HCT116 (cell line): ENCODE measurements around the gene CAPZB. TPM values are rescaled to one million over a fixed set of nuclear protein-coding genes. Genes with fewer than 3 reads are reported as not detected.

Experiments used
- ATAC-seq: fragments of 200-7000 bp; cut with Tn5 transposase; 2 replicates; pipeline ENCODE4 v1.9.1; 2020; ENCODE audit warnings: mild to moderate bottlenecking, moderate library complexity
- BruUV-seq: library from RNA; stranded (reverse); fragments of 400-500 nt; replicated peaks from 2 replicates; lab custom pipeline; 2021; lab: Mats Ljungman, UMichigan
- CTCF ChIA-PET: fragments of 300-600 bp; sonication (Branson Sonifier 250); formaldehyde crosslinking; loops from one replicate; lab custom pipeline; 2021; ENCODE audit warnings: antibody characterized with exemption; lab: Charles Lee
- POLR2A ChIA-PET: fragments of 300-600, 350-600 bp; sonication (Branson Sonifier 250); formaldehyde crosslinking; loops from one replicate; lab custom pipeline; 2021; ENCODE audit warnings: antibody characterized with exemption; lab: Charles Lee
- RAD21 ChIA-PET, 2 experiments: fragments of 300-600 bp; sonication (Branson Sonifier 250); formaldehyde crosslinking; loops; one replicate each; lab custom pipeline; 2023; ENCODE audit warnings: low total read pairs in 2 of 2; ENCODE audit not compliant: uncharacterized antibody in 2 of 2, unreplicated experiment in 2 of 2, low non-redundant PET in 1 of 2; lab: Charles Lee
- DNase-seq: peaks from one replicate; pipeline ENCODE4 v3.0.0-alpha.2; 2010; ENCODE audit warnings: low read depth, low spot score
- H2AFZ ChIP-seq: fragments of 200-600 bp; shearing (Covaris generic), sonication (generic); 2 replicates; pipeline ENCODE4 v1.6.1; 2017; ENCODE audit warnings: low read depth, mixed run types, mixed read lengths, antibody characterized with exemption, low read length; ENCODE audit not compliant: poor library complexity, severe bottlenecking
- H3K27ac ChIP-seq: 2 replicates; pipeline ENCODE4 v1.5.1; 2012; ENCODE audit warnings: low read depth, low read length
- H3K27me3 ChIP-seq: fragments of 200-600 bp; sonication (generic); 2 replicates; pipeline ENCODE4 v1.6.1; 2016; ENCODE audit warnings: mixed run types, low read length, mixed read lengths; ENCODE audit not compliant: insufficient read depth
- H3K36me3 ChIP-seq, 2 experiments: fragments of 200-500 bp in 1 of 2; fragments of 200-600 bp in 1 of 2; sonication (Bioruptor generic) in 1 of 2; sonication (generic) in 1 of 2; 2 replicates each; pipeline versions ENCODE4 v1.5.1 to v1.6.1; 2014 to 2016; ENCODE audit warnings: low read length in 2 of 2, inconsistent platforms in 1 of 2, mixed read lengths in 1 of 2, mixed run types in 1 of 2; ENCODE audit not compliant: insufficient read depth in 2 of 2, control insufficient read depth in 1 of 2
- H3K4me1 ChIP-seq, 2 experiments: fragments of 200-600 bp in 1 of 2; sonication (generic) in 1 of 2; 2 replicates each; pipeline versions ENCODE4 v1.5.1 to v1.6.1; 2012 to 2017; ENCODE audit warnings: low read length in 2 of 2, inconsistent platforms in 1 of 2, mild to moderate bottlenecking in 1 of 2, mixed read lengths in 1 of 2, mixed run types in 1 of 2, moderate library complexity in 1 of 2; ENCODE audit not compliant: insufficient read depth in 2 of 2, control insufficient read depth in 1 of 2
- H3K4me2 ChIP-seq: fragments of 200-600 bp; sonication (generic); 2 replicates; pipeline ENCODE4 v1.6.1; 2017; ENCODE audit warnings: mixed run types, low read length, mixed read lengths
- H3K4me3 ChIP-seq, 2 experiments: fragments of 200-600 bp in 1 of 2; sonication (generic) in 1 of 2; replicated peaks in 1 of 2; 2 replicates each; pipeline ENCODE4 v1.5.1; 2011 to 2016; ENCODE audit warnings: low read length in 2 of 2, control low read depth in 1 of 2, low read depth in 1 of 2, mild to moderate bottlenecking in 1 of 2, mixed read lengths in 1 of 2, mixed run types in 1 of 2
- H3K79me2 ChIP-seq: fragments of 200-600 bp; sonication (generic); 2 replicates; pipeline ENCODE4 v1.6.1; 2017; ENCODE audit warnings: mild to moderate bottlenecking, mixed run types, low read length, moderate library complexity, mixed read lengths; ENCODE audit not compliant: insufficient read depth
- H3K9ac ChIP-seq: fragments of 200-600 bp; sonication (generic); 2 replicates; pipeline ENCODE4 v1.6.1; 2016; ENCODE audit warnings: low read length, mixed read lengths
- H3K9me2 ChIP-seq: fragments of 200-600 bp; sonication (generic), shearing (Covaris generic); 2 replicates; pipeline ENCODE4 v1.6.1; 2017; ENCODE audit warnings: mixed run types, mild to moderate bottlenecking, moderate library complexity; ENCODE audit not compliant: insufficient read depth
- H3K9me3 ChIP-seq, 2 experiments: fragments of 200-500 bp in 1 of 2; fragments of 200-600 bp in 1 of 2; sonication (Bioruptor generic) in 1 of 2; sonication (generic) in 1 of 2; 2 replicates each; pipeline ENCODE4 v1.6.1; 2014 to 2017; ENCODE audit warnings: low read length in 2 of 2, mixed read lengths in 2 of 2, inconsistent platforms in 1 of 2, low read depth in 1 of 2, mild to moderate bottlenecking in 1 of 2, mixed run types in 1 of 2, moderate library complexity in 1 of 2; ENCODE audit not compliant: control insufficient read depth in 1 of 2, insufficient read depth in 1 of 2
- H4K20me1 ChIP-seq: fragments of 200-600 bp; sonication (generic), shearing (Covaris generic); 2 replicates; pipeline ENCODE4 v1.6.1; 2017; ENCODE audit warnings: mixed run types, mild to moderate bottlenecking, moderate library complexity; ENCODE audit not compliant: insufficient read depth
- CBX3 ChIP-seq: IDR thresholded peaks from 2 replicates; pipeline ENCODE4 v1.6.1; 2012; ENCODE audit warnings: low read depth
- CEBPB ChIP-seq: IDR thresholded peaks from 2 replicates; pipeline ENCODE4 v1.6.1; 2012; ENCODE audit warnings: low read depth
- EGR1 ChIP-seq: IDR thresholded peaks from 2 replicates; pipeline ENCODE4 v1.6.1; 2012; ENCODE audit warnings: low read depth
- ELF1 ChIP-seq: IDR thresholded peaks from 2 replicates; pipeline ENCODE4 v1.6.1; 2012; ENCODE audit warnings: low read depth, borderline replicate concordance
- EZH2 ChIP-seq: fragments of 200-600 bp; sonication (generic); IDR thresholded peaks from 2 replicates; pipeline ENCODE4 v1.6.1; 2017; ENCODE audit warnings: antibody characterized with exemption, mixed run types
- EZH2phosphoT487 ChIP-seq: fragments of 200-600 bp; IDR thresholded peaks from 2 replicates; pipeline ENCODE4 v1.6.1; 2018; ENCODE audit warnings: antibody characterized with exemption, borderline replicate concordance
- FOSL1 ChIP-seq: IDR thresholded peaks from 2 replicates; pipeline ENCODE4 v1.6.1; 2012; ENCODE audit warnings: low read depth
- JUND ChIP-seq: IDR thresholded peaks from 2 replicates; pipeline ENCODE4 v1.6.1; 2012
- POLR2A ChIP-seq: IDR thresholded peaks from 2 replicates; pipeline ENCODE4 v1.7.0; 2011; ENCODE audit warnings: borderline replicate concordance; ENCODE audit not compliant: insufficient read depth, insufficient read length; ENCODE audit errors: extremely low read depth
- POLR2AphosphoS5 ChIP-seq: IDR thresholded peaks from 2 replicates; pipeline ENCODE4 v1.6.1; 2011; ENCODE audit warnings: mild to moderate bottlenecking, low read depth, low read length, moderate library complexity
- RAD21 ChIP-seq: IDR thresholded peaks from 2 replicates; pipeline ENCODE4 v1.6.1; 2012; ENCODE audit warnings: low read depth, mild to moderate bottlenecking
- SIN3A ChIP-seq: IDR thresholded peaks from 2 replicates; pipeline ENCODE4 v1.6.1; 2012; ENCODE audit warnings: low read depth
- TCF7L2 ChIP-seq: IDR thresholded peaks from 2 replicates; pipeline ENCODE4 v1.7.0; 2011; ENCODE audit warnings: borderline replicate concordance, inconsistent platforms; ENCODE audit not compliant: insufficient read depth, insufficient read length; ENCODE audit errors: extremely low read depth
- YY1 ChIP-seq: IDR thresholded peaks from 2 replicates; pipeline ENCODE4 v1.6.1; 2011; ENCODE audit warnings: low read length, low read depth, moderate library complexity, mild to moderate bottlenecking; ENCODE audit not compliant: insufficient replicate concordance; ENCODE audit errors: extremely low read depth
- ZNF274 ChIP-seq: fragments of 200-500 bp; sonication (Bioruptor generic); IDR thresholded peaks from 2 replicates; pipeline ENCODE4 v1.6.1; 2014; ENCODE audit warnings: mild to moderate bottlenecking, low read depth, low read length, inconsistent platforms
- intact Hi-C: fragments of 100-400 bp; cut with micrococcal nuclease; formaldehyde crosslinking; loops from 2 replicates; pipeline ENCODE4 v1.10.0; 2022
- total RNA-seq: library from RNA; stranded (reverse); gene quantifications from one replicate; pipeline ENCODE4 v1.2.1, GENCODE V29; 2021; ENCODE audit not compliant: unreplicated experiment
- TF ChIP-seq, protein P1 (sequence below): IDR thresholded peaks from 2 replicates; pipeline ENCODE4 v1.6.1; 2012; ENCODE audit warnings: low read depth
- TF ChIP-seq, protein P2 (sequence below): IDR thresholded peaks from 2 replicates; pipeline ENCODE4 v1.6.1; 2012

The CAPZB gene
- total RNA-seq, 1 experiment from 2014 or later, result 203 TPM

DNA sequence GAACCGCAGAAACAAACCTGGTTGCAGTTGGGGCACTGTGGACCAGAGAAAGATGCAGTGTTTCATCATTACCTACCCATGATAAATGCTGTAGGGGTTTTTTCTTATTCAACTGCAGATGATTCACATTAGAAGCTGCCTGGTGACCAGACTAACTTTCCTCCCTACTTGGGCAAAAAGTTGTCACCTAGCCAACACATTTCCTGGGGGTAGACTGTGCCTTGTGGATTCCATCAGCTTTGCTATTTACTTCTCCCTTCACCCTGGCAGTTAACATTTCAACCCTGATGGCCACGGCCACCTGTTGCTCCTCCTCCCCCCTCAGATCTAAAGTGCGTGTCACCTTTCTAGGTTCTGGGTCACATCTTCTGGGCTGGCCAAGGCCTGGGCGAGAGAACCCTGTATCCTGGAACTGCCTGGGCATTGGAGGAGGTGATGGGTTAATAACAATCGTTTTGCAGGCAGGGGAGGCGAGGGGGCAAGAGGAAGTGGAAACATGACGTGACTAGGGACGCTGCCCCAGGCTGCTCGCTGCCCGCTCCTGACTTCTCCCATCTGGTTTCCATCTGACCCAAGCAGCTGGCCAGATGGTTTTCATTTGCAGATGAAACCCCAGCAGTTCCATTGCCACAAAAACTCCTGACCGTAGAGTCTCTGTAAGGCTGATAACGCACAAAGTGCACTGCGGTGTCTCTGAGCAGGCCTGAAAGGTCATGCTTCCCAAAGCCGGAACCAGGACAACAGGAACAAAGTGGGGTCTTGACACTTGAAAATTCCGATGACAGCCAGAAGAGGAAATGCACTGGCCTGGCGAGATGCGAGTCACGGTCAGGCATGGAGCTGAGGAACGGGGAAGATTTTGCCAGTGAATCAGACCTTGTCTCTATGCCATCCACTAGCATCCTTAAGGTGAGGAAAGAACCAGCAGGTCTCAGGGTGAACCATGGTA lies 36.6 kb downstream of the CAPZB start:
- H3K4me2 ChIP-seq, result no peak overlapping the region; the same call in 1 of the 2 replicates
- H3K4me3 ChIP-seq, result no peak overlapping the region
- peaks cover 0 to 7% of the 10 kb centered on the region in 2 experiments; a peak in 1 of 4 replicates for H3K36me3 ChIP-seq
- peaks cover 6% of the 10 kb centered on the region; the same call in 1 of the 2 replicates for H4K20me1 ChIP-seq
- ChIA-PET POLR2A (no interaction called here), RAD21 (no interaction called here), CTCF (no interaction called here)
- BruUV-seq, result no TSS peak
- no peak overlapping the region for H2AFZ ChIP-seq
- H3K4me1 ChIP-seq, result peaks cover 32 to 55% of the 10 kb centered on the region in 2 experiments
- no peaks in the 10 kb centered on the region for H3K9me3 ChIP-seq
- H3K9ac ChIP-seq, result no peak overlapping the region
- no peaks in the 10 kb centered on the region for H3K27me3 ChIP-seq
- DNase-seq (no peak), ATAC-seq (no peak)
- no peaks in the 10 kb centered on the region for H3K9me2 ChIP-seq
- TF ChIP-seq, protein P1, sequence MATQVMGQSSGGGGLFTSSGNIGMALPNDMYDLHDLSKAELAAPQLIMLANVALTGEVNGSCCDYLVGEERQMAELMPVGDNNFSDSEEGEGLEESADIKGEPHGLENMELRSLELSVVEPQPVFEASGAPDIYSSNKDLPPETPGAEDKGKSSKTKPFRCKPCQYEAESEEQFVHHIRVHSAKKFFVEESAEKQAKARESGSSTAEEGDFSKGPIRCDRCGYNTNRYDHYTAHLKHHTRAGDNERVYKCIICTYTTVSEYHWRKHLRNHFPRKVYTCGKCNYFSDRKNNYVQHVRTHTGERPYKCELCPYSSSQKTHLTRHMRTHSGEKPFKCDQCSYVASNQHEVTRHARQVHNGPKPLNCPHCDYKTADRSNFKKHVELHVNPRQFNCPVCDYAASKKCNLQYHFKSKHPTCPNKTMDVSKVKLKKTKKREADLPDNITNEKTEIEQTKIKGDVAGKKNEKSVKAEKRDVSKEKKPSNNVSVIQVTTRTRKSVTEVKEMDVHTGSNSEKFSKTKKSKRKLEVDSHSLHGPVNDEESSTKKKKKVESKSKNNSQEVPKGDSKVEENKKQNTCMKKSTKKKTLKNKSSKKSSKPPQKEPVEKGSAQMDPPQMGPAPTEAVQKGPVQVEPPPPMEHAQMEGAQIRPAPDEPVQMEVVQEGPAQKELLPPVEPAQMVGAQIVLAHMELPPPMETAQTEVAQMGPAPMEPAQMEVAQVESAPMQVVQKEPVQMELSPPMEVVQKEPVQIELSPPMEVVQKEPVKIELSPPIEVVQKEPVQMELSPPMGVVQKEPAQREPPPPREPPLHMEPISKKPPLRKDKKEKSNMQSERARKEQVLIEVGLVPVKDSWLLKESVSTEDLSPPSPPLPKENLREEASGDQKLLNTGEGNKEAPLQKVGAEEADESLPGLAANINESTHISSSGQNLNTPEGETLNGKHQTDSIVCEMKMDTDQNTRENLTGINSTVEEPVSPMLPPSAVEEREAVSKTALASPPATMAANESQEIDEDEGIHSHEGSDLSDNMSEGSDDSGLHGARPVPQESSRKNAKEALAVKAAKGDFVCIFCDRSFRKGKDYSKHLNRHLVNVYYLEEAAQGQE, result no peak
- TF ChIP-seq EZH2 (no peak), POLR2AphosphoS5 (no peak), POLR2A (no peak), RAD21 (no peak), CEBPB (no peak), SIN3A (no peak), EGR1 (no peak), JUND (no peak), FOSL1 (no peak), TCF7L2 (no peak), ZNF274 (no peak), CBX3 (no peak), ELF1 (no peak), YY1 (no peak), EZH2phosphoT487 (no peak)
- TF ChIP-seq, protein P2, sequence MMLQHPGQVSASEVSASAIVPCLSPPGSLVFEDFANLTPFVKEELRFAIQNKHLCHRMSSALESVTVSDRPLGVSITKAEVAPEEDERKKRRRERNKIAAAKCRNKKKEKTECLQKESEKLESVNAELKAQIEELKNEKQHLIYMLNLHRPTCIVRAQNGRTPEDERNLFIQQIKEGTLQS, result no peak
- intact Hi-C loops, result no loop called here
- H3K27ac ChIP-seq, result no peak overlapping the region
- peaks cover 91% of the 10 kb centered on the region for H3K79me2 ChIP-seq
